Upper lobe of left lung (tissue), 6 donors: ENCODE data around the gene ECHS1. TPM values are rescaled to one million over a fixed set of nuclear protein-coding genes. Genes with fewer than 3 reads are reported as not detected.

Experiments
- ATAC-seq, 2 donors: fragments of 200-7000 bp; cut with Tn5 transposase; one replicate each; pipeline ENCODE4 v1.9.1; 2022; ENCODE audit warnings: mild to moderate bottlenecking in 2 of 2, moderate library complexity in 2 of 2; ENCODE audit not compliant: low FRiP score in 2 of 2
- DNase-seq, 2 donors: peaks; one replicate each; pipeline ENCODE4 v3.0.0-alpha.2; 2019 to 2020
- H3K27ac ChIP-seq, 4 donors: fragments of 200-600 bp; sonication (generic); one replicate each; pipeline ENCODE4 v1.5.1; 2016 to 2019
- H3K27me3 ChIP-seq, 4 donors: fragments of 200-600 bp; sonication (generic); one replicate each; pipeline ENCODE4 v1.5.1; 2017 to 2019
- H3K36me3 ChIP-seq, 4 donors: fragments of 200-600 bp; sonication (generic); one replicate each; pipeline ENCODE4 v1.5.1; 2016 to 2019
- H3K4me1 ChIP-seq, 4 donors: fragments of 200-600 bp; sonication (generic); one replicate each; pipeline ENCODE4 v1.5.1; 2018 to 2019
- H3K4me3 ChIP-seq, 4 donors: fragments of 200-600 bp; sonication (generic); one replicate each; pipeline ENCODE4 v1.5.1; 2017 to 2019; ENCODE audit warnings: mild to moderate bottlenecking in 2 of 4, moderate library complexity in 1 of 4
- H3K9me3 ChIP-seq, 4 donors: fragments of 200-600 bp; sonication (generic); one replicate each; pipeline ENCODE4 v1.5.1; 2018 to 2019
- CTCF ChIP-seq, 6 experiments: fragments of 450-650 bp in 4 of 6; fragments of 200-600 bp in 2 of 6; sonication (generic) in 2 of 6; IDR thresholded peaks; one replicate each; pipeline ENCODE4 v1.5.1; 2016 to 2019; ENCODE audit warnings: antibody characterized with exemption in 6 of 6
- EP300 ChIP-seq, 4 donors: sonication (generic); formaldehyde crosslinking; IDR thresholded peaks; one replicate each; pipeline ENCODE4 v1.5.1; 2017; ENCODE audit warnings: antibody characterized with exemption in 4 of 4, control low read depth in 2 of 4
- POLR2A ChIP-seq, 4 donors: fragments of 450-650 bp; IDR thresholded peaks; one replicate each; pipeline ENCODE4 v1.5.1; 2016 to 2017; ENCODE audit warnings: antibody characterized with exemption in 4 of 4, mild to moderate bottlenecking in 2 of 4
- POLR2AphosphoS5 ChIP-seq, 2 donors: sonication (generic); formaldehyde crosslinking; IDR thresholded peaks; one replicate each; pipeline ENCODE4 v1.5.1; 2017; ENCODE audit warnings: antibody characterized with exemption in 2 of 2
- WGBS, 2 donors: methylation state at CpG; one replicate each; pipeline ENCODE4 v1.1.5; 2017 to 2018; 5-methylcytosine and 5-hydroxymethylcytosine counted together
- total RNA-seq, 6 donors: library from RNA; depleted of rRNA in 4 of 6; stranded (reverse); fragments of >200 nt in 4 of 6; gene quantifications; one replicate each; pipeline versions ENCODE4 v1.1.0 to v1.2.1, GENCODE V29; 2016 to 2021
- donor health status: DM: no; HTN: no; CAD: no; lungs with moderate emphysema.
- donor health status: DM: no; HTN: yes; CAD: no; lungs with severe emphysema.

The ECHS1 gene
- total RNA-seq, 6 donors from 2014 or later, result 32.5 to 69.6 (median 53.2) TPM

- DNase-seq, result no peak
- TF ChIP-seq POLR2AphosphoS5 (IDR thresholded peaks at IDR 0.05), result no peak
- no peak for TF ChIP-seq CTCF (IDR thresholded peaks at IDR 0.05)
- TF ChIP-seq POLR2A (IDR thresholded peaks at IDR 0.05), result no peak
- no peak for TF ChIP-seq EP300 (IDR thresholded peaks at IDR 0.05)
- H3K4me1 ChIP-seq, result peaks cover 13 to 24% (median 15%) of the 10 kb centered on the region in 4 donors
- no peak for ATAC-seq
- H3K27ac ChIP-seq, result no peak overlapping the region
- peaks cover 0 to 13% (median 3%) of the 10 kb centered on the region in 4 donors for H3K36me3 ChIP-seq
- H3K4me3 ChIP-seq, result no peak overlapping the region
- H3K27me3 ChIP-seq, result no peaks in the 10 kb centered on the region
- H3K9me3 ChIP-seq, result no peaks in the 10 kb centered on the region
- 59 to 84% methylated on average over 7 to 8 of the region's 8 CpGs for WGBS, 2 donors
Observed at GRCh38 chr10:133381036-133381435, 7.9 kb upstream of the ECHS1 start.

GRCh38 chr10:133379801-133380666, 6.9 kb upstream of the ECHS1 start:
- DNase-seq (no peak), ATAC-seq (peak; percentile 1 to 20)
- no peak for TF ChIP-seq POLR2A (IDR thresholded peaks at IDR 0.05)
- no peak for TF ChIP-seq CTCF (IDR thresholded peaks at IDR 0.05)
- TF ChIP-seq POLR2AphosphoS5 (IDR thresholded peaks at IDR 0.05), result no peak
- no peak for TF ChIP-seq EP300 (IDR thresholded peaks at IDR 0.05)
- H3K4me3 ChIP-seq, result peak overlapping the region; percentile 48 to 99 (median 96)
- H3K27ac ChIP-seq, result peak overlapping the region in 3 of 4 donors; percentile 67 to 82 (median 71)
- peaks cover 13 to 24% (median 15%) of the 10 kb centered on the region in 4 donors for H3K4me1 ChIP-seq
- H3K27me3 ChIP-seq, result no peaks in the 10 kb centered on the region
- peaks cover 0 to 13% (median 3%) of the 10 kb centered on the region in 4 donors for H3K36me3 ChIP-seq
- H3K9me3 ChIP-seq, result no peaks in the 10 kb centered on the region
- WGBS, 2 donors, result 92 to 94% methylated on average over 5 to 36 of the region's 36 CpGs

GRCh38 chr10:133379152-133379800, 6.1 kb upstream of the ECHS1 start, which contains the start of gene PAOX:
TSS of gene PAOX (plus strand) at chr10:133379262. CDS start at chr10:133379317, 55 bp downstream.
- peak within 1 kb of the TSS; percentile 71 to 87 (median 83) for H3K27ac ChIP-seq
- no peaks in the 10 kb centered on the region for H3K27me3 ChIP-seq
- DNase-seq (peak; percentile 66 to 93), ATAC-seq (peak; percentile 53 to 79)
- H3K9me3 ChIP-seq, result no peaks in the 10 kb centered on the region
- H3K4me3 ChIP-seq, result peak within 1 kb of the TSS; percentile 94 to 99 (median 97)
- WGBS, 2 donors, result 7 to 32% methylated on average over 6 to 29 of the region's 78 CpGs
- peak in 2 of 4 donors; percentile 34 to 61 for TF ChIP-seq POLR2A (IDR thresholded peaks at IDR 0.05)
- no peak for TF ChIP-seq CTCF (IDR thresholded peaks at IDR 0.05)
- peak in 1 of 2 donors; percentile 10 for TF ChIP-seq POLR2AphosphoS5 (IDR thresholded peaks at IDR 0.05)
- H3K36me3 ChIP-seq, result peaks cover 0 to 8% (median 2%) of the 10 kb centered on the region in 4 donors
- H3K4me1 ChIP-seq, result peaks cover 15 to 27% (median 18%) of the 10 kb centered on the region in 4 donors

GRCh38 chr10:133378251-133379096, 5.3 kb upstream of the ECHS1 start:
- H3K9me3 ChIP-seq, result no peaks in the 10 kb centered on the region
- DNase-seq (peak; percentile 72 to 95), ATAC-seq (peak; percentile 62 to 91)
- WGBS, 2 donors, result 1% methylated on average over 31 to 54 of the region's 90 CpGs
- TF ChIP-seq POLR2A (IDR thresholded peaks at IDR 0.05), result peak in 1 of 4 donors; percentile 62
- peak in 1 of 6 experiments; percentile 6 for TF ChIP-seq CTCF (IDR thresholded peaks at IDR 0.05)
- TF ChIP-seq POLR2AphosphoS5 (IDR thresholded peaks at IDR 0.05), result no peak
- peaks cover 18 to 33% (median 22%) of the 10 kb centered on the region in 4 donors for H3K4me1 ChIP-seq
- no peaks in the 10 kb centered on the region for H3K27me3 ChIP-seq
- H3K4me3 ChIP-seq, result peak overlapping the region; percentile 94 to 99 (median 97)
- no peaks in the 10 kb centered on the region for H3K36me3 ChIP-seq
- peak overlapping the region; percentile 68 to 87 (median 80) for H3K27ac ChIP-seq
